CD4-positive, alpha-beta T cell treated with Interleukin-17A for 4 hours (primary cell): ENCODE measurements around the gene SERGEF.
"Not testable (repeated sequence)": the region's sequence is repeated elsewhere in the genome, so short reads cannot be mapped to it uniquely, and the experiment has no call there.

Experiments used
- DNase-seq: peaks from one replicate; pipeline ENCODE4 v3.0.0-alpha.2; 2020; ENCODE audit warnings: mixed read lengths

The SERGEF gene

GRCh38 chr11:17898782-17899181 is 114.1 kb downstream of the SERGEF start:
- DNase-seq = no peak

- DNase-seq = no peak
Measured at GRCh38 chr11:17898071-17898470, 114.8 kb downstream of the SERGEF start.

DNA sequence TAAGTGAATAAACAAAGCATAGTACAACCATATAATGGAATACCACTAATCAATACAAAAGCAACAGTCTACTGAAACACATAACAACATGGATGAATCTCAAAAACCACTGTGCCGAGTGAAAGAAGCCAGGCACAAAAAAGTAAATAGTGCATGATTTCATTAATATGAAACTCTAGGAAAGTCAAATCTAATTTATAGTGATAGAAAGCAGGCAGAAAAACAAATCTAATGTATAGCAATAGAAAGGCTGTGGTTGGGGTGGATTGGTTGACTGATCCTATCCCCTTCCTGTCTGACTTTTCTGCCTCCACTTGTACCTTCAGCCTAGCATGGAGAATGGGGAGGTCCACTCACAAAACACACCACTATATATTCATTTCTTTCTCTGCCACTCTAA is 115.4 kb downstream of the SERGEF start:
- no peak for DNase-seq

DNA sequence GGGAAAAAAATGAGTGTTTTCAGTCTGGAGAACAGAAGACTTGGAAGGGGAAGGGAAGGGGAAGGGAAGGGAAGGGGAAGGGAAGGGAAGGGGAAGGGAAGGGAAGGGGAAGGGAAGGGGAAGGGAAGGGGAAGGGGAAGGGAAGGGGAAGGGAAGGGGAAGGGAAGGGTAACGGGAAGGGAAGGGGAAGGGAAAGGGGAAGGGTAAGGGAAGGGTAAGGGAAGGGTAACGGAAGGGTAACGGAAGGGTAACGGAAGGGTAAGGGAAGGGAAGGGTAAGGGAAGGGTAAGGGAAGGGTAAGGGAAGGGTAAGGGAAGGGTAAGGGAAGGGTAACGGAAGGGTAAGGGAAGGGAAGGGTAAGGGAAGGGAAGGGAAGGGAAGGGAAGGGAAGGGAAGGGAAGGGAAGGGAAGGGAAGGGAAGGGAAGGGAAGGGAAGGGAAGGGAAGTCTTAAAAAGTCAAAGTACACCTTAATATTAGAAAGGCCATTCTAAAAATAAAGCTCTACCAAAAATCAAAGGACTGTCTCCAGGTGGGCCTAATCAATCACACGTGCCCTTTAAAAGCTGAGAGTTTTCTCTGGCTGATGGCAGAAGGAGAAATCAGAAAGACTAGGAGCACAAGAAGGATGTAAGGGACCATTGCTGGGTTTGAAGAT is 116.2 kb downstream of the SERGEF start:
- not testable (repeated sequence) for DNase-seq

DNA sequence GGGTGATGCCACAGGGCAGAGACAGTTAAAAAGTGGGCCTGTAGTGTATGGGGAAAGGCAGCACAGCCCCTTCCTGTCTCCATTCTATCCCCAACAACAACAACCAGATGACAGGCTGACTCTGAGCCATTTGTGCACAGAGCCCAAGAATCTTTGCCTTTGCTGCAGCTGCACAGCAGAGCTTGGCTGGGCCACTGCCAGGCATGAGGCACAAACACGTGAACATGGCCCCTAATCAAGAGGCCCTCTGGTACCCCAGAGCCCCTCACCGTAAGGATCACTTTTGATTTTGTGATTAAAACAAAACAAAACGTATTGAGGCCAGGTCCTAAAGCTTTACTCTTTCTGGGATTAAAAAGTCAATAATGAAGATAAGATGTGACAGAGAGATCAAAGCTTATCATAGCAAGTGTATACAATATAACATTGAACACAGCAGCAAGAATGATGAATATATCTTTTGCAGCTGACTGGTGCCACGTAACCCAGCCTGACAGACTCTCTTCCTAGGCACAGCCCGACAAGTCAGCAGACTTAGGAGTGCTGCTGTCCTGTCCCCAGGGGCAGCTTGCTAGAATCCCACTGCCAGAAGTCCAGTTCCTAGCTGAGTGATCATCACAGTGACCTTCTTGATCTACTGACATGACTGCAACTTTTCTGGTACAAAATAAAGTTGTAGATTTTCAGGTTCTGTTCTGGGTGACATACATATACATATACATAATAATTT is 117.8 kb downstream of the SERGEF start:
- no peak for DNase-seq

GRCh38 chr11:17892409-17892808 is 120.4 kb downstream of the SERGEF start:
- no peak for DNase-seq

DNA sequence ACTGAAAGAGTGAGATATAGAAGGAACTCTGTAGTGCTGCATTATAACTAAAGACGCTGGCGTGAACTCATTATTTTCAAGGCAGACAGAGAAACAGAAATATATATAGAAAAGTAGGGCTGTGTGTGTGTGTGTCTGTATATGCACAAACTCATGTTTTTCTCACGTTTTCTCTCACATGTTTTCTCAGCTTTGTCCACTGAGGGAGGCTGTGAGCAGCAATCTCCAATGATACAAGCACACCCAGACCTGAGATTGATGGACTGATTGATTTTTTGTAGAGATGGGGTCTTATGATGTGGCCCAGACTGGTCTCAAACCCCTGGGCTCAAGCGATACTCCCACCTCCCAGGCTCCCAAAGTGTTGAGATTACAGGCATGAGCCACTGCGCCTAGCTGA is 122.5 kb downstream of the SERGEF start:
- no peak for DNase-seq

DNA sequence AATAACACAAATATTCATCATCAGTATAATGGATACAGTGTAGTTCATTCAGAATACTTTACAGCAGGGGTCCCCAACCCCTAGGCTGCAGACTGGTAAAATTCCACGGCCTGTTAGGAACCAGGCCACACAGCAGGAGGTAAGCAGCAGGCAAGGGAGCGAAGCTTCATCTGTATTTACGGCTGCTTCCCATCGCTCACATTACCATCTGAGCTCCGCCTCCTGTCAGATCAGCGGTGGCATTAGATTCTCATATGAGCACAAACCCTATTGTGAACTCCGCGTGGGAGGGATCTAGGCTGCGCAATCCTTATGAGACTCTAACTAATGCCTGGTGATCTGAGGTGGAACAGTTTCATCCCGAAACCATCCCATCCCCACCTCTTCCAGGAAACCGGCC is 125.1 kb downstream of the SERGEF start:
- no peak for DNase-seq

GRCh38 chr11:17883946-17884345 is 128.9 kb downstream of the SERGEF start:
- DNase-seq = no peak

DNA sequence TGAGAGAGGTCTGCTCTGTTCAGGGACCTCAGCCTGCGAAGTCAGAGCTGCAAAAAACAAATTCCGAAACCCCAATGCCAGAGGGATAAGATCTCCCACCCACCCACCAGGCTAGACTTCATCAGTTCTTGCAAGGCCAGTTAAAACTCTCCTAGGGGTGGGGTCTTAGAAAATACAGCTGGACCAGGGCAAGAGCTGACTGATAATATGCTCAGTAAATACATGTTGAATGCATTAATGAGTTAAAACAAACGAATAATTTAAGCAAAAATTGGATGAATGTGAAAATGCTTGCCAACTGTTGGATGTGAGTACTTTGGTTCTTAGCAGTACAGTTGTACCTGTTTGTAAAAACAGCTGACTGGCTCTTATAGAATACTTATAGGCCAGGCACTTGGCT is 129.8 kb downstream of the SERGEF start:
- DNase-seq = no peak

DNA sequence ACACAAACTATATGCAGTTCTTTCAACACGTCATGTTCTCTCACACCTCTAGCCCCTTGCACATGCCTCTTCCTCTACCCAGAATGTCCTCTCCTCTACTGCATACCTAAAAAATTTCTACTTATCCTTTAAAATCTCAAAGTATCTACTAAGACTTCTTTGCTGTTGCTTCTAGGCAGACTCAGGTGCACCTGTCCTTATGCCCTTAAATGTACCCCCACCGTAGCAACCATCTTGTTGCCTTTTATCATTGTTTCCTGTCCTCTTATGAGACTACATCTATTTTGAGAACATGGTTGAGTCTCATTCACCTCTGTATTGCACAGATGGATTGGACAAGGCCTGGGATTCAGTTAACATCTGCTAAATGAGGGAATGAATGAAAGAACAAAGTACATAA is 134.1 kb downstream of the SERGEF start:
- DNase-seq = no peak

GRCh38 chr11:17877886-17878285 is 135.0 kb downstream of the SERGEF start:
- no peak for DNase-seq

DNA sequence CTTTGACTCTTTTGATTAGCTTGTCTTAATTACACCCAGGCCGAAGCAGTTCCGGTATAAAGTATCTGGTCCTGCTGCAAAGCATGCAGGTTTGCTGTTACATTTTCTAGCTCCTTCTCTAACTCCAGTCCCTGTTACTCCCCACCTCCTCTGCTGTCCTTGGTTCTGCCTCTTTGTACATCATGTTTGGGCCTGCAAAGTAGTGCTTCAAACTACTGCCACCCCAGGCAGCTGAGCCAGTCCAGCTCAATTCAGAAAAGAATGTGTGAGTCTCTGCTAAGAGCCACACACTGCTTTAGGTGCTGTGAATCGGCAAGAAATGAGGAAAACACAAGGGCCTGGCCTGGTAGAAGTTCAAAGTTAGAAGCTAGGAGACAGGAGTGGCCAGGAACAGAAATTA is 136.0 kb downstream of the SERGEF start:
- no peak for DNase-seq

GRCh38 chr11:17875891-17876290 is 137.0 kb downstream of the SERGEF start:
- DNase-seq = no peak

DNA sequence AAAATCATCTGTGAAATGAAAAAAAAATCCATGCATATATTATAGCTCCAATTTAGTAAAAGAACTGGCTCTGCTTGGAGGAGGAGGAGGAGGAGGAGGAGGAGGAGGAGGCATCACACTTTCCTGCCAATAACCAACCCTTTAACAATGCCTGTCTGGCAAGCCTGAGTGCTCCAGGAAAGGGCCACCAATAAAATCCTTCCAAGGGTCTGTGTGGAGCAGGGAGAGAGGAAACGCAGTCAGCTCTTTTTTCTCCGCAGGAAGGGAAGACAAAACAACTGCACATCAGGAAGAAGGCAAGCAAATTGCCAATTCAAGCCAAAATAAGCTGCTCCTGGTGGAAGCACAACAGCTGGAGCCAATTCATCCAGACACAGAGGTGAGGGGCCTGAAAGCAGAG is 139.3 kb downstream of the SERGEF start:
- no peak for DNase-seq

DNA sequence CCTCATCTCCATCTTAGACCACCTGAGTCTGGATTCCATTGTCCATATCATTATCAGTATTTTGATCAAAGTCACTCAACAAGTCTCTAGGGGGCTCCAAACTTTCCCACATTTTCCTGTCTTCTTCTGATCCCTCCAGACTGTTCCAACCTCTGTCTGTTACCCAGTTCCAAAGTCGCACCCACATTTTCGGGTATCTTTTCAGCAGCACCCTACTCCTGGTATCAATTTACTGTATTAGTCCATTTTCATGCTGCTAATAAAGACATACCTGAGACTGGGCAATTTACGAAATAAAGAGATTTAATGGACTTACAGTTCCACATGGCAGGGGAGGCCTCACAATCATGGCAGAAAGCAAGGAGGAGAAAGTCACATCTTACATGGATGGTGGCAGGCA is 144.4 kb downstream of the SERGEF start:
- DNase-seq = not testable (repeated sequence)

GRCh38 chr11:17867341-17867740 is 145.5 kb downstream of the SERGEF start:
- DNase-seq = no peak

- no peak for DNase-seq
Measured at GRCh38 chr11:17865765-17866428, 146.9 kb downstream of the SERGEF start.

- DNase-seq = no peak
Measured at GRCh38 chr11:17864478-17864941, 148.3 kb downstream of the SERGEF start.

DNA sequence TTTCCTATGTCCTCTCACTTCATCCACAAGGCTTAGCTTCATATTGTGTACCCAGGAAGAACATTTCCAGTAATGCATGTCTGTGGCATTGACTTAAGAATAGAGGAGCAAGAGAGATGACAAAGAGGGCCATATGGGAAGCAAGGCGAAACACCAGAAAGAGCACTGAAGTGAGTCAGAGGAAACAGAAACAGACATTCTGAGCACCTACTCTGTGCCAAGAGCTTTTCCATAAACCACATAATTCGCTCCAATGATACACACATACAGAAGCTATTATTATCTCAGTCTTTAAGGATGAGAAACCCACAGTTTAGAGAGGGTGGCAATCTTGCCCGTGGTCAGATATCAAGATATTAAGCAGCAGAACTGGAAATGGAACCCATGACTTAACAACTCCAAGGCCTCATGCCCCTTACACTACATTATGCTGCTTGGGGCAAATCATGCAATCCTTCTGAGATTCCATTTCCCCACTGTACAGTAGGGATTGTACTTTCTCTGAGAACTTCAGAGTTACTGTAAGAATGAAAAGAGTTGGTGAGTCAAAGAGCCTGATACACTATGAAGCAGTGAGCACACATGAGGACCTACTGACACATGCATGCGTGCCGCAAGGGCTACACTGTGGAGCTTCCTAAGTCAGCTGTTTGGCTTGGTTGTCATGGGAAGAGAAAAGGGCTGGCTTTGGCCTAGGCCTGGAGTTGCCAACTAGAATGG is 151.7 kb downstream of the SERGEF start:
- no peak for DNase-seq

DNA sequence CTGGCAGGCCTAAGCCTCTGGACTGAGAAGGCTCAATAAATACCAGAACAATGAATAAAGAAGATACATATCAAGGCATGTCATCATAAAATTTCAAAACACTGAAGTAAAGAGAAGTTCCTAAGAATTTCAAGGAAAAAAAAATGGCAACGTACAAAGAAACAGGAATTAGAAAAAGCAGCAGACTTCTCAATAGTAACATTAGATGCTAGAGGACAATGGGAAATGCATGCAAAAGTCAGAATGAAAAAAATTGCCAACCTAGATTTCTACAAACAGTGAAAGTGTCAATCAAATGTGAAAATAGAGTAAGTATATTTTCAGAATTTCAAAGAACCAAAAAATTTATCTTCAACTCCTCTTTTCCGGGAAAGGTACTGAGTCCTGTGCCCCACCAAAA is 153.3 kb downstream of the SERGEF start:
- no peak for DNase-seq

DNA sequence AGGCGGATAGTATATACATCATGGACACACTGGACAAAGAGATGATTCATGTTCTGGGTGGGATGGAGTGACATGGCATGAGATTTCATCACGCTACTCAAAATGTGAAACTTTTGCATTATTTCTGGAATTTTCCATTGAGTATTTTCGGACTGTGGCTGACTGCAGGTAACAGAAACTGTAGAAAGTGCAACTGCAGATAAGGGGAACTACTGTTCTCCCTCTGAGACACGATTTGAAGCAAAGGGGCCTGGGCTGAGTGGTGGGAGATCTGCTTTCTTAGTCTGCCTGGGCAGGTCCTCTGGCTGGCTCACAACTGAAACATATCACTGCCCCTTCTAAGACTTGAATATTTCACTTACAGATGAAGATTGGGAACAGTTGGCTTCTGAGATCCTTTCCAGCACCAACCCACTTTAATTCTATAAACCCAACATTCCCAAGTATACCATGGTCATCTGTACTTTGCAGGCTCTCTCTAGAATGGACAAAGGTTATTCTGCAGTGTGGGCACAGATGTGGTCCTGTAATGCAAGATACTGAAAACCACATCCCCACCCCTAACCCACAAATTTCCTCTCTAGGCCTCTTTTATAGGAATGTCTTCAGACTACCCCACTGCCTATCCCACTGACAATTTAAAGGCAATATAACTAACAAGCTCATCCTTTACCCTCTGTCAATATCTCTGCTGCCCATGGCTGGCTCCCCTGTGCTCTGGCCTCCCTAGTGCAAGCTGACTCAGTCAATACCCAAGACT is 157.1 kb downstream of the SERGEF start:
- no peak for DNase-seq

DNA sequence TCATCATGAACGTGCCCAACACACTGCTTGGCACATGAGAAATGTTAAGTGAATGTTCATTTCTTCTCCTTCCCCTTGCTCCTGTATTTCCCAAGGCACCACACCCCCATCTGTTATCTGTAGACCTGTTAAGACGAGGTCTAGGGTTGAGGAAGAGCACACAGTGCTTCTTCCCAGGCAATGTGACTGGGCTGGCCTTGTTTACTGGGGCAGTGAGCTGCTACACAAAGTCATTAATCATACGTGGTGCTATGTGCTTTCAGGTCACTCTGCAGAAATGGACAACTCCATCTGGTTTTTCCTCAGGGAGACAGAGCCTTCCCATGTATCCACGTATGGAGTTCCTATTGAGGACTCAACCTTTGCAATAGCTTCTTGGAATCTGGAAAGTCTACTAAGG is 159.6 kb downstream of the SERGEF start:
- no peak for DNase-seq
